HepG2 (cell line): ENCODE measurements around the gene EVI5. TPM values are rescaled to one million over a fixed set of nuclear protein-coding genes. Genes with fewer than 3 reads are reported as not detected.
A peak's percentile ranks its signal among the peaks of the same experiment; 100 is the strongest.

Source experiments
- KAT2B ChIP-seq: fragments of 150-350 bp; IDR thresholded peaks from 2 replicates; pipeline ENCODE4 v1.6.1; 2014; ENCODE audit warnings: low read depth, low read length, borderline replicate concordance
- MIER3 ChIP-seq: IDR thresholded peaks from 2 replicates; pipeline ENCODE4 v1.6.1; 2016; ENCODE audit warnings: missing compliant biosample characterization, borderline replicate concordance
- NR2F2 ChIP-seq: IDR thresholded peaks from 2 replicates; pipeline ENCODE4 v1.6.1; 2012; ENCODE audit warnings: low read depth, inconsistent platforms, borderline replicate concordance
- SNAI1 ChIP-seq: sonication (generic); formaldehyde crosslinking; IDR thresholded peaks from 2 replicates; pipeline ENCODE4 v1.5.0; 2020; ENCODE audit warnings: mild to moderate bottlenecking, missing genetic modification reagents, borderline replicate concordance
- SNAPC5 ChIP-seq: sonication (generic); formaldehyde crosslinking; IDR thresholded peaks from 2 replicates; pipeline ENCODE4 v1.8.1; 2023; ENCODE audit warnings: mild to moderate bottlenecking, missing genetic modification reagents, borderline replicate concordance
- SP4 ChIP-seq: sonication (generic); formaldehyde crosslinking; IDR thresholded peaks from 2 replicates; pipeline ENCODE4 v1.8.1; 2023; ENCODE audit warnings: mild to moderate bottlenecking, missing genetic modification reagents
- TBL1XR1 ChIP-seq: fragments of 150-350 bp; IDR thresholded peaks from 2 replicates; pipeline ENCODE4 v1.6.1; 2014; ENCODE audit warnings: borderline replicate concordance, low read length; ENCODE audit not compliant: partially characterized antibody
- ZNF235 ChIP-seq: sonication (generic); formaldehyde crosslinking; IDR thresholded peaks from 2 replicates; pipeline ENCODE4 v1.8.1; 2023; ENCODE audit warnings: mild to moderate bottlenecking, missing genetic modification reagents, borderline replicate concordance
- ZNF326 ChIP-seq: sonication (generic); formaldehyde crosslinking; IDR thresholded peaks from 2 replicates; pipeline ENCODE4 v1.4.0; 2020; ENCODE audit warnings: missing genetic modification reagents, borderline replicate concordance
- ZNF563 ChIP-seq: sonication (generic); formaldehyde crosslinking; IDR thresholded peaks from 2 replicates; pipeline ENCODE4 v1.8.0; 2022; ENCODE audit warnings: mild to moderate bottlenecking, moderate library complexity, missing genetic modification reagents
- ZNF768 ChIP-seq: sonication (generic); formaldehyde crosslinking; IDR thresholded peaks from 2 replicates; pipeline ENCODE4 v1.4.0; 2020; ENCODE audit warnings: missing genetic modification reagents
- ZNF790 ChIP-seq: sonication (generic); formaldehyde crosslinking; IDR thresholded peaks from 2 replicates; pipeline ENCODE4 v1.8.0; 2022; ENCODE audit warnings: missing genetic modification reagents, mild to moderate bottlenecking, borderline replicate concordance
- polyA plus RNA-seq, 8 experiments: library from polyadenylated mRNA; depleted of rRNA in 3 of 8; stranded (reverse) in 7 of 8; unstranded in 1 of 8; fragments of >200 nt; fragmentation: Illumina TruSeq in 4 of 8; extraction: Trizol in 4 of 8; gene quantifications; 2 replicates each; pipeline versions ENCODE4 v1.2.1 to v1.2.3, GENCODE V29; 2011 to 2016; ENCODE audit warnings: low read depth in 4 of 8, missing spikeins in 1 of 8, mixed read lengths in 1 of 8; ENCODE audit not compliant: insufficient read depth in 1 of 8
- total RNA-seq, 5 experiments: library from RNA; depleted of rRNA; stranded (reverse); fragments of >200 nt; fragmentation: Illumina TruSeq; extraction: Trizol; gene quantifications; 2 replicates each; pipeline ENCODE4 v1.2.3, GENCODE V29; 2016; ENCODE audit warnings: low read depth in 1 of 5
- TF ChIP-seq, protein P1 (sequence below): sonication (generic); formaldehyde crosslinking; IDR thresholded peaks from 2 replicates; pipeline ENCODE4 v1.4.0; 2020; ENCODE audit warnings: missing genetic modification reagents, borderline replicate concordance
- TF ChIP-seq, protein P2 (sequence below): conservative IDR thresholded peaks from 2 replicates; pipeline ENCODE4 v1.6.1; 2018; ENCODE audit warnings: missing genetic modification reagents
- TF ChIP-seq, protein P3 (sequence below): sonication (generic); formaldehyde crosslinking; IDR thresholded peaks from 2 replicates; pipeline ENCODE4 v1.4.0; 2020; ENCODE audit warnings: mild to moderate bottlenecking, missing genetic modification reagents, borderline replicate concordance
- TF ChIP-seq, protein P4 (sequence below): sonication (generic); formaldehyde crosslinking; conservative IDR thresholded peaks from 2 replicates; pipeline ENCODE4 v1.5.0; 2020; ENCODE audit warnings: missing genetic modification reagents

Gene EVI5
- total and polyA plus RNA-seq, 2 of the 13 experiments (the other 11 are each of a cell fraction or from before 2014, with no cell fraction given) = 4.0 to 12.6 TPM

- TF ChIP-seq SNAPC5 (CRISPR knock-in tag) (no peak), ZNF563 (CRISPR knock-in tag) (peak; percentile 44; the same call in 1 of the 2 replicates), SP4 (CRISPR knock-in tag) (no peak), MIER3 (CRISPR knock-in tag) (no peak), KAT2B (no peak), SNAI1 (no peak; the same call in 1 of the 2 replicates), ZNF768 (CRISPR knock-in tag) (peak; percentile 45), ZNF326 (CRISPR knock-in tag) (no peak), TBL1XR1 (no peak), ZNF235 (CRISPR knock-in tag) (no peak), ZNF790 (CRISPR knock-in tag) (no peak), NR2F2 (no peak)
- TF ChIP-seq, protein P1, sequence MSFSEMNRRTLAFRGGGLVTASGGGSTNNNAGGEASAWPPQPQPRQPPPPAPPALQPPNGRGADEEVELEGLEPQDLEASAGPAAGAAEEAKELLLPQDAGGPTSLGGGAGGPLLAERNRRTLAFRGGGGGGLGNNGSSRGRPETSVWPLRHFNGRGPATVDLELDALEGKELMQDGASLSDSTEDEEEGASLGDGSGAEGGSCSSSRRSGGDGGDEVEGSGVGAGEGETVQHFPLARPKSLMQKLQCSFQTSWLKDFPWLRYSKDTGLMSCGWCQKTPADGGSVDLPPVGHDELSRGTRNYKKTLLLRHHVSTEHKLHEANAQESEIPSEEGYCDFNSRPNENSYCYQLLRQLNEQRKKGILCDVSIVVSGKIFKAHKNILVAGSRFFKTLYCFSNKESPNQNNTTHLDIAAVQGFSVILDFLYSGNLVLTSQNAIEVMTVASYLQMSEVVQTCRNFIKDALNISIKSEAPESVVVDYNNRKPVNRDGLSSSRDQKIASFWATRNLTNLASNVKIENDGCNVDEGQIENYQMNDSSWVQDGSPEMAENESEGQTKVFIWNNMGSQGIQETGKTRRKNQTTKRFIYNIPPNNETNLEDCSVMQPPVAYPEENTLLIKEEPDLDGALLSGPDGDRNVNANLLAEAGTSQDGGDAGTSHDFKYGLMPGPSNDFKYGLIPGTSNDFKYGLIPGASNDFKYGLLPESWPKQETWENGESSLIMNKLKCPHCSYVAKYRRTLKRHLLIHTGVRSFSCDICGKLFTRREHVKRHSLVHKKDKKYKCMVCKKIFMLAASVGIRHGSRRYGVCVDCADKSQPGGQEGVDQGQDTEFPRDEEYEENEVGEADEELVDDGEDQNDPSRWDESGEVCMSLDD (CRISPR knock-in tag) = 0 out of 2 replicates have a peak, but pooled peaks have one; percentile 28
- TF ChIP-seq, protein P2, sequence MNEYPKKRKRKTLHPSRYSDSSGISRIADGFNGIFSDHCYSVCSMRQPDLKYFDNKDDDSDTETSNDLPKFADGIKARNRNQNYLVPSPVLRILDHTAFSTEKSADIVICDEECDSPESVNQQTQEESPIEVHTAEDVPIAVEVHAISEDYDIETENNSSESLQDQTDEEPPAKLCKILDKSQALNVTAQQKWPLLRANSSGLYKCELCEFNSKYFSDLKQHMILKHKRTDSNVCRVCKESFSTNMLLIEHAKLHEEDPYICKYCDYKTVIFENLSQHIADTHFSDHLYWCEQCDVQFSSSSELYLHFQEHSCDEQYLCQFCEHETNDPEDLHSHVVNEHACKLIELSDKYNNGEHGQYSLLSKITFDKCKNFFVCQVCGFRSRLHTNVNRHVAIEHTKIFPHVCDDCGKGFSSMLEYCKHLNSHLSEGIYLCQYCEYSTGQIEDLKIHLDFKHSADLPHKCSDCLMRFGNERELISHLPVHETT (CRISPR knock-in tag) = no peak
- TF ChIP-seq, protein P3, sequence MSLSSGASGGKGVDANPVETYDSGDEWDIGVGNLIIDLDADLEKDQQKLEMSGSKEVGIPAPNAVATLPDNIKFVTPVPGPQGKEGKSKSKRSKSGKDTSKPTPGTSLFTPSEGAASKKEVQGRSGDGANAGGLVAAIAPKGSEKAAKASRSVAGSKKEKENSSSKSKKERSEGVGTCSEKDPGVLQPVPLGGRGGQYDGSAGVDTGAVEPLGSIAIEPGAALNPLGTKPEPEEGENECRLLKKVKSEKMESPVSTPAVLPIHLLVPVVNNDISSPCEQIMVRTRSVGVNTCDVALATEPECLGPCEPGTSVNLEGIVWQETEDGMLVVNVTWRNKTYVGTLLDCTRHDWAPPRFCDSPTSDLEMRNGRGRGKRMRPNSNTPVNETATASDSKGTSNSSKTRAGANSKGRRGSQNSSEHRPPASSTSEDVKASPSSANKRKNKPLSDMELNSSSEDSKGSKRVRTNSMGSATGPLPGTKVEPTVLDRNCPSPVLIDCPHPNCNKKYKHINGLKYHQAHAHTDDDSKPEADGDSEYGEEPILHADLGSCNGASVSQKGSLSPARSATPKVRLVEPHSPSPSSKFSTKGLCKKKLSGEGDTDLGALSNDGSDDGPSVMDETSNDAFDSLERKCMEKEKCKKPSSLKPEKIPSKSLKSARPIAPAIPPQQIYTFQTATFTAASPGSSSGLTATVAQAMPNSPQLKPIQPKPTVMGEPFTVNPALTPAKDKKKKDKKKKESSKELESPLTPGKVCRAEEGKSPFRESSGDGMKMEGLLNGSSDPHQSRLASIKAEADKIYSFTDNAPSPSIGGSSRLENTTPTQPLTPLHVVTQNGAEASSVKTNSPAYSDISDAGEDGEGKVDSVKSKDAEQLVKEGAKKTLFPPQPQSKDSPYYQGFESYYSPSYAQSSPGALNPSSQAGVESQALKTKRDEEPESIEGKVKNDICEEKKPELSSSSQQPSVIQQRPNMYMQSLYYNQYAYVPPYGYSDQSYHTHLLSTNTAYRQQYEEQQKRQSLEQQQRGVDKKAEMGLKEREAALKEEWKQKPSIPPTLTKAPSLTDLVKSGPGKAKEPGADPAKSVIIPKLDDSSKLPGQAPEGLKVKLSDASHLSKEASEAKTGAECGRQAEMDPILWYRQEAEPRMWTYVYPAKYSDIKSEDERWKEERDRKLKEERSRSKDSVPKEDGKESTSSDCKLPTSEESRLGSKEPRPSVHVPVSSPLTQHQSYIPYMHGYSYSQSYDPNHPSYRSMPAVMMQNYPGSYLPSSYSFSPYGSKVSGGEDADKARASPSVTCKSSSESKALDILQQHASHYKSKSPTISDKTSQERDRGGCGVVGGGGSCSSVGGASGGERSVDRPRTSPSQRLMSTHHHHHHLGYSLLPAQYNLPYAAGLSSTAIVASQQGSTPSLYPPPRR (CRISPR knock-in tag) = no peak
- TF ChIP-seq, protein P4, sequence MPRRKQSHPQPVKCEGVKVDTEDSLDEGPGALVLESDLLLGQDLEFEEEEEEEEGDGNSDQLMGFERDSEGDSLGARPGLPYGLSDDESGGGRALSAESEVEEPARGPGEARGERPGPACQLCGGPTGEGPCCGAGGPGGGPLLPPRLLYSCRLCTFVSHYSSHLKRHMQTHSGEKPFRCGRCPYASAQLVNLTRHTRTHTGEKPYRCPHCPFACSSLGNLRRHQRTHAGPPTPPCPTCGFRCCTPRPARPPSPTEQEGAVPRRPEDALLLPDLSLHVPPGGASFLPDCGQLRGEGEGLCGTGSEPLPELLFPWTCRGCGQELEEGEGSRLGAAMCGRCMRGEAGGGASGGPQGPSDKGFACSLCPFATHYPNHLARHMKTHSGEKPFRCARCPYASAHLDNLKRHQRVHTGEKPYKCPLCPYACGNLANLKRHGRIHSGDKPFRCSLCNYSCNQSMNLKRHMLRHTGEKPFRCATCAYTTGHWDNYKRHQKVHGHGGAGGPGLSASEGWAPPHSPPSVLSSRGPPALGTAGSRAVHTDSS (CRISPR knock-in tag) = no peak
These were observed 299.3 kb downstream of the EVI5 start (continued) for GRCh38 chr1:92485381-92486250.
